ENCODE measurements around the gene POLR2E.

- TF ChIP-seq CTCF (IDR thresholded peaks at IDR 0.05; ENCODE audit: low read depth, low read length, poor library complexity, severe bottlenecking) (no peak), EZH2phosphoT487 (IDR thresholded peaks at IDR 0.05; ENCODE audit: borderline replicate concordance, low read length) (no peak)
Observed at GRCh38 chr19:1109697-1110671, 14.8 kb upstream of the POLR2E start.
